ENCODE measurements around the gene SGSM2.

SGSM2 gene

GRCh38 chr17:2386400-2387085 lies 49.2 kb downstream of the SGSM2 start:
- DNase-seq (ENCODE audit: low spot score), result no peak

- no peak for DNase-seq (ENCODE audit: low spot score)
These were observed 50.1 kb downstream of the SGSM2 start for GRCh38 chr17:2387086-2388019.

GRCh38 chr17:2388020-2388682 lies 50.9 kb downstream of the SGSM2 start:
- DNase-seq (ENCODE audit: low spot score), result no peak

GRCh38 chr17:2388683-2389055 lies 51.4 kb downstream of the SGSM2 start:
- no peak for DNase-seq (ENCODE audit: low spot score)

GRCh38 chr17:2390199-2390836 lies 53.0 kb downstream of the SGSM2 start:
- DNase-seq (ENCODE audit: low spot score), result no peak

GRCh38 chr17:2391597-2392251 lies 54.4 kb downstream of the SGSM2 start:
- no peak for DNase-seq (ENCODE audit: low spot score)

GRCh38 chr17:2392252-2393173 lies 55.2 kb downstream of the SGSM2 start:
- peak; percentile 88 for DNase-seq (ENCODE audit: low spot score)

GRCh38 chr17:2393174-2393953 lies 56.1 kb downstream of the SGSM2 start:
- peak; percentile 71 for DNase-seq (ENCODE audit: low spot score)

GRCh38 chr17:2393954-2394749 lies 56.9 kb downstream of the SGSM2 start:
- DNase-seq (ENCODE audit: low spot score), result no peak

- DNase-seq (ENCODE audit: low spot score), result no peak
These were observed 57.5 kb downstream of the SGSM2 start for GRCh38 chr17:2394775-2395201.

- DNase-seq (ENCODE audit: low spot score), result no peak
These were observed 58.2 kb downstream of the SGSM2 start for GRCh38 chr17:2395258-2396181.

- DNase-seq (ENCODE audit: low spot score), result no peak
These were observed 58.9 kb downstream of the SGSM2 start for GRCh38 chr17:2396192-2396567.

- peak; percentile 53 for DNase-seq (ENCODE audit: low spot score)
These were observed 59.4 kb downstream of the SGSM2 start for GRCh38 chr17:2396568-2397246.

GRCh38 chr17:2397247-2398171 lies 60.2 kb downstream of the SGSM2 start:
- no peak for DNase-seq (ENCODE audit: low spot score)

GRCh38 chr17:2398182-2398581 lies 60.9 kb downstream of the SGSM2 start:
- DNase-seq (ENCODE audit: low spot score), result no peak
